NOMO-1 treated with dmso at 0.1 percent for 144 hours (cell line): ENCODE data around the gene GPS1.

ENCODE experiments used
- DNase-seq: peaks from one replicate; lab custom pipeline; 2025; ENCODE audit not compliant: unreplicated experiment; lab: John Stamatoyannopoulos, UW

The GPS1 gene

DNA sequence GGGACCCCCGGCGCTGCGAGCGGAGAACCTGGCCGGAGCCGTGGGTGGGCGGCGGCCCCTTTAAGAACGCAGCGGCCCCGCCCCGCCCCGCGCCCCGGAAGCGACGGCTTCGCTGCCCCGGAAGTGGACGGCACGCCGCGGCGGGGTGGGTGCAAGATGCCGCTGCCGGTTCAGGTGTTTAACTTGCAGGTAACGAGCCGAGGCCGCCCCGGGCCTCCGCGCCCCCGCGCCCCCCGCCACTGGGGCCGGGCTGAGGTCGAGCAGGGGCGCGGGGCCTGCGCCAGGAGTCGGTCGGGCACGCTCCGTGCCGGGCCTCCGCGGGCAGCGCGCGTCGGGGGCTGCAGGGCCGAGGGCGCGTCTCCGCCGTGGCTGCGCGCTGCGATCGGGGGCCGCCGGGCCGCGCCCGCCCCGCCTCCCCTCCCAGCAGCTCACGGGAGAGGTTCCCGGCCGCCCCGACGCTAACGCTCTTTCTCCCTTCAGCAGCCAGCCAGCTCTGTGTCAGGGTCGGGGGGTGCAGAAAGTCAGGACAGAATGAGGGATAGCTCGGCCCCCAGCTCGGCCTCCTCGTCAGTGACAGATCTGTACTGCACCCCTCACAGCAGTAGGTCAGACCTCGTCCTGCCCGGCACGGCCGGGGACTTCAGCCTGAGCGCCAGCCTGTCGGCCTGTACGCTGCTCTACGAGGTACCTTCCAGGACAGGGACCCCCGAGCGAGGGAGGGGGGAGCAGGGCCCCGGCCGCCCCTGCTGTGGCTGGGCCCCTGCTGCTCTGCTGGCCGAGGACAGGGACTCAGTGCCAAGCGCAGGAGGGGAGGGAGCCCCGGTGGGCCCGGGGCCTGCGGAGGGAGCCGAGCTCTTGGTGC, at the start of gene GPS1, which contains the start of gene RFNG:
TSS of gene GPS1 (plus strand) at position 123 of the 862 bp plus-strand sequence. CDS start at position 157, 34 bp downstream.
TSS of gene RFNG (minus strand) at position 36 of the 862 bp plus-strand sequence. CDS start 45 bp downstream, outside the sequence.
- DNase-seq: no peak

DNA sequence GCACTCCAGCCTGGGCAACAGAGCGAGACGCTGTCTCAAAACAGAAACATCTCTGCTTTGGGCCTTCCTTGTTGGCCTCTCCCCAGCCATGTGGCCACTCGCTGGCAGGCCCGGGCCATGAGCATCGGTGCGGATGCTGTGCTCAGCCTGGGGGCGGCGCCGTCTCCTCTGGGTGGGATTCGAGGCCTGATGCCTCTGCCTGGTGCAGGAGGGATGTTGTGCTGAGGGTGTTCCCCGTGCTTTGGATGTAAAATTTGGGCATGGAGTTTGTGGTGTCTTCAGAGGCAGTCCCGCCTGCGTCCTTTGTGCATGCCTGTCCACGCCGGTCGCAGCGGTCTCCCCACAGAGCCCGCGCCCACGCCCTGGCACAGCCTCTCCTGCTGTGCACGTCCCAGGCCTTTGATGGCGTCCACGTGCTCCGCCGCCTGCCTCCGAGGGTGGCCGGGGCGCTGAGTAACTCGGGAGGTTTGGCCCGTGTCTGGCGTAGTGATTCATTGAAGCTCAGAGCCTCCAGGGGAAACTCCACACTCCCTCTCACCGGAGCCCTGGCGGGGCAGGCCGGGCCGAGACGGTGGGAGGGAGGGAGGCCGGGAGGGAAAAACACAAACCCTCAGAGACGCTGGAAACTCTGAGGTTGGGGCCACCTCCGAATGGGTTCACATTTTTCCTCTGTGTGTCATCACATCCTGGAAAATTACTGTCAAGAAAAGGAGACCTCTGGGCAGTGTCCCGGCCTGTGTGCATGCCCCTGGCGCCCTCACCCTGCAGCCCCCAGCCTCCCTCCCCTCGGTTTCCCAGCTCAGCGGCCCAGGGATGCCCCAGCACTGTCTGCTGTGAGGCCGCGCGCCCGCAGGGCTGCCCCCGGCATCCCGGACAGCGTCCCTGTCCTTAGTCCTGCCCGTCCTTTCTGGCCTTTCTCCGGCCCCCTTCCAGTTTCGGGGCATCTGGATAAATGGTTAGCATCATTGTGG, 48.0 kb upstream of the GPS1 start:
- DNase-seq: no peak

DNA sequence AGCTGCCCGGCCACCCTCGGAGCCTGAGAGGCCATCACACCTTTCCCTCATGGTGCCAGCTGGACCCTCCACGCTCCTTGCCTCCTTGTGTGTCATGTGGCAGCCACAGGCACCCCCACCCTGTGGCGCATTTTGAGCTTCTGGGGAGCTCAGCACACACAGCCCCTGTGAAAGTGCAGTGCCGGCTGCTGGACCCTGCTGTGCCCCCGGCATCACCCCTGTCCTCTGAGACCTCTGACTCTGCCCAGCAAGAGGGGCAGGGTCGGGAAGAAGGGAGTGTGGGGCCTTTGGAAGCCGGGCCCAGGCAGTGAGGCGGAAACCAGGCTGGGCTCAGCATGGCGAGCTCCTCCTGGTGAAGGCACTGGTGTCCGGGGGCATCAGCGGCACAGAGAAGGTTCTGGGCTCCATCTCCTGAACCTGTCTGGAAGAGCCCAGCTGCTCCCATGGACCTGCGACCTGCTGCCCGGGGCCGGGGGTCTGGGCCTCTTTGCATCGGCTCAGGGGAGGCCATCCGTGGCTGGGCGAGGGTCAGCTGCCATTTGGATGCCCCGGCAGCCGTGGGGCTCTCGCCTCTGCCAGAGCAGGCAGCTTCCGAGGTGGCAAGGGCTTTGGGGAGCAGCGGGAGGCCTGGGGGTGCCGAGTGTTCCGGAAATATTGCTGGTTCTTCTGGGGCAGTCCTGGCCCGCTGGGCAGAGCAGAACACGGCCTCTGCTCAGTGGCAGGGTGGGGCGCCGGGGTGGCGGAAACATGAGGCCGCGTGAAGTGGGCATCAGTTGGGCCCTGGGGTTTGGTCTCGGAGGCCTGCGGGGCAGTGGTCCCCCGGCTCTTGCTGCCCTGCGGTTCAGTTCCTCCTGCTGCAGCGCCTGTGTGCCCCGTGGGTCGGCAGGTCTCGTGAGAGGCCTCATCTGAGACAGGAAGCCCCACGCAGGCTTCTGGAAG, 46.9 kb upstream of the GPS1 start:
- no peak for DNase-seq

DNA sequence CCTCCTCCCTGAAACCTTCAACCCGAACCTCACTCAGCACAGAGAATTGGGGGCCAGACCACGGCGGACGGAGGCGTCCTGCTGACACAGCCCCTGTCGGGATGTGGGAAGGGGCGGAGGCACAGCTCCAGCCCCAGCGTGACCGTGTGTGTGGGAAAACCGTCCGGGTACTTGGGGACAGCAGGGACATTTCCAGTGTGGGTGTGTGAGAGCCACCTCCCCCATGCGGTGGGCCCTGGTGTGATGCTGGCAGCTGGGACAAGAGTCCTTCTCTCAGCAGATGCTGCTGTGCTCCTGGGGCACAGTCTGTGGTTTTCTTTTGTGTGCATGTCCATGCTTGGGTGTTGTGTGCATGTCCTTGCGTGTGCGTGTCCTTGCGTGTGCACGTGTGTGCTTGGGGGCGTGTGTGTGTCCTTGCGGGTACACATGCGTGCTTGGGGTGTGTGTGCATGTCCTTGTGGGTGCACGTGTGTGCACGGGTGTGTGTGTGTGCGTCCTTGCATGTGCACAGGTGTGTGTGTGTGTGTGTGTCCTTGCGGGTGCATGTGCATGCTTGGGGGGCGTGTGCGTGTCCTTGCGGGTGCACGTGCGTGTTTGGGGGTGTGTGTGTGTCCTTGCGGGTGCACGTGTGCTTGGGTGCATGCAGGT, 45.9 kb upstream of the GPS1 start:
- DNase-seq: no peak

DNA sequence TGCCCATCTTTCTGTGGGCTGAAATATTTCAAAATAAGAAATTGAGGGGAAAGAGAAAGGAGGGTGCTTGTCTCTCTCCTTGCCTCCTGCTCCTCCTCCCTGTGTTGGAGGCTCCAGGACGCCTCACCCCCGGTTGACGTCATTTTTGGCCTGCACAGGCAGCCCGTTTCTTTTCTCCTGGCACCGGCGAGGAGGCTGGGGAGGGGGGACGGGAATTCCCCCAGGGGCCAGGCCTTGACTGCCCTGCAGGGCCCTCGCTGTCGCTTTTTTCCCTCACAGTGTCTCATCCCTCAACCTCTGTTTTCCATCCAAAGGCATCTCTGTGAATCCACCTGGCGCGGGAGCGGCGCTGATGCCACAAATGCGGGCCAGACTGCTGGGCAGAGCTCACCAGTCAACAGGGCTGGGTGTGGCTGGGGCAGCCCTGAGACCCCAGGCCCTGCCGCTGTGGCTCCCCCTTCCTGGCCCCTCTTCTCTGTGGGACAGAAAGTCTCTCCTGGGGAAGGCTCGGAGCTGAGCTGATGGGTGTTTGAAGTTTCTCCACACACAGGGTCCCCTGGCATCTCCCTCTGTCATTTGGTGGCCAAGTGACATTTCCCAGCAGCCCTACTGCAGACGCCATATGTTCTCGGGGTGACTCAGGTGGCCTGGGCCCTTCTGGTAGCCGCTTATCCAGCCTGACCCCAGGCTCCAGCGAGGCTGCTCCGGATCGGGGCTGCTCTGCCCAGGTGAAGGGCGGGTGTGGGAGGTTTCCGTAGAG, 45.0 kb upstream of the GPS1 start:
- DNase-seq: no peak

DNA sequence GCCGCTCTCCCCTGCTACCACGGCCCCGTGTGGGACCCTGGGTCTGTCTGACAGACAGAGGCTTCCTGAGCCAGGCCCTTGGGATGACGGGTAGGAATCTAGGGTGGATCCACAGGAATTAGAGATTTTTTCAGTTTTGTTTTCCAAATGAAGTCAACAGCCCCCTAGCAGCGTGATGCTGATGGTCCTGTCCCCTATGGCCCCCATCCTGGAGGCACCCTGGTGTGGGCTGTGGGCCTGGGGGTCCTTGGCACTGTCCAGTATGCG, 44.5 kb upstream of the GPS1 start:
- no peak for DNase-seq

DNA sequence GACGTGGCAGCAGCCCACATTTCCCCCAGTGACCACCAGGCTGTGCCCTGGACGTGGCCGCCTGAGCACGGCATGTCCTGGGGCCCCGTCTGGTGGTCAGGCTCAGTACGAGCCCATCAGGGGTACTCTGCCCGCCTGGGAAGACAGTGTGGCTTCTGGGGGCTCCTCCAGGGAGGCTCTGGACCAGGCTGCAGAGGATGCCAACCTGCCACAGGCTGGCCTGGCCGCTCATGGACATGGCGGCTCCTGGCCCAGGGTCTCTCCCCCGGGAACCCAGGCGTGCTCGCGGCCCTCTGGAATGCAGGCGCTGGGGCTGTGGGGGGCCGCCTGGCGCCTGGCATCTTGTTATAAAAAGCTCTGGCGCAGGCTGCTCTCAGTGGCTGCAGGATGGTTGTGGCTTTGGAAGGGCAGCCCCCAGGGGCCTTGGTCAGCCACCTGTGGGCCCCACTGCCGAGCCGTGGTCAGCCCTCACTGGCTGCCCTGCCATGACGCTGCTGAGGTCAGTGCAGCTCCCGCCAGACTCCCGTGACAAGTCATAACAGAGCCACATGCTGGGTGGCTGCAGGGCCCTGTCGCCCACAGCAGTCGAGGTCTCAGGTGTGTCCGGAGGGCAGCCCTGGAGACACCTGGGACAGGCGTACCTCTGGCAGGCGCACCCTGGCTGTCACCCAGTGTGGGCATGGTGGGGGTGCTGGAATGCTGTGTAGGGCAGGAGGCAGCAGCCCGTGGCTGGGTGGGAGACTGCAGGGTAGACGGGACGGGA, 44.0 kb upstream of the GPS1 start:
- DNase-seq: no peak

DNA sequence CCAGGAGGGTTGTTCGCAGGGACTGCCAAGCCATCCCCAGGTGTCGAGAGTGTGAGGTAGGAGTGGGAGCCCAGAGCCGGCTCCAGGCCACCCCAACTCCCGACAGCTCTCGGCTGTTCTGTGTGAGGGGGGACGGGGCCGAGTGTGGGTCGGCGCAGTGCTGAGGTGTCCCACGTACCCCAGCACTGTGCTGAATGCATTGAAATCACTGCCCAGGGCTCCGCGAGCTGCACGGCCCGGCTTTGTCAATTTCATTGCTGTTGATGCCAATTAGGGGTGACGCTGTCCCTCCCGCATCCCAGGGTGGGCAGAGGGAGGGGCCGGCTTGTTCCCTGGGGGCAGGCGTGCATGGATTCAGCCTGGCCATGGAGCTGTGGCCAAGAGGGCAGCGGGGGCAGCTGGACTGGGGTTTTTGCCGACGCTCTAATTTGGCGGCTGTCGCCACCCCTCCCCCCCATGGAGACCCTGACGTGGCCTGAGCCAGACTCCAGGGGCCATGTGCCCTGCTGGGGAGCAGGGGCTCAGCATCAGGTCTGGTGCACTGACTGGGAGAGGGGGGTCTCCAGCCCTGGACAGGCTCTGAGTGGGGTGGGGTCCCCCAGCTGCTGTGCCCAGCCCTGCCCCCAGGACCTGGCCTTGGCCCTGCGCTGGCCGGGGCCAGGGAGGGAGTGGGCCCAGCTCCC, 43.3 kb upstream of the GPS1 start:
- DNase-seq: no peak

DNA sequence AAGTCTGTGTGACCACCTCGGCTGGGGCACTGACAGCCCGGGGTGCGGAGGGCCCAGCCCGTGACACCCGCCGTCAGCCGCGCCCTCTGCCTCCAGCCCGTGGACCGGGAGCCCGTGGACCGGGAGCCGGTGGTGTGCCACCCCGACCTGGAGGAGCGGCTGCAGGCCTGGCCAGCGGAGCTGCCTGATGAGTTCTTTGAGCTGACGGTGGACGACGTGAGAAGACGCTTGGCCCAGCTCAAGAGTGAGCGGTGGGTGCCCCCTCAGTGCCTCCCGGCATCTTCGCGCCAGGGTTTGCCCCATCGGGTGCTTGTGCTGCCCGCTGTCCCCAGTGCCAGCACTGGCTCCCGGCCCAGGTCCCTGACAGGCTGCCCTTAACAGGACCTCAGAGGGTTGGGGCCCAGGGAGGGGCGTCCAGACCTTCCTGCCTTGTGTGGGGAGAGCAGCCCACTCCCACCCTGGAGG, 42.7 kb upstream of the GPS1 start:
- no peak for DNase-seq

DNA sequence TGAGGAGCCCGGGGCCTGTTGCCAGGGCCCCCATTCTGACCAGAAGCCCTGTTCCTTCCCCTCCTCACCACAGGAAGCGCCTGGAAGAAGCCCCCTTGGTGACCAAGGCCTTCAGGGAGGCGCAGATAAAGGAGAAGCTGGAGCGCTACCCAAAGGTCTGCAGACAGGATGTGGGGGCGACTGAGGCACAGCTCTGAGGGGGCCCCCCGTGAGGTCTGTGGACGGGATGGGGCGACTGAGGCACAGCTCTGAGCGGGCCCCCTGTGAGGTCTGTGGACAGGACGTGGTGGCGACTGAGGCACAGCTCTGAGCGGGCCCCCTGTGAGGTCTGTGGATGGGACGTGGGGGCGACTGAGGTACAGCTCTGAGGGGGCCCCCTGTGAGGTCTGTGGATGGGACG, 42.3 kb upstream of the GPS1 start:
- no peak for DNase-seq

DNA sequence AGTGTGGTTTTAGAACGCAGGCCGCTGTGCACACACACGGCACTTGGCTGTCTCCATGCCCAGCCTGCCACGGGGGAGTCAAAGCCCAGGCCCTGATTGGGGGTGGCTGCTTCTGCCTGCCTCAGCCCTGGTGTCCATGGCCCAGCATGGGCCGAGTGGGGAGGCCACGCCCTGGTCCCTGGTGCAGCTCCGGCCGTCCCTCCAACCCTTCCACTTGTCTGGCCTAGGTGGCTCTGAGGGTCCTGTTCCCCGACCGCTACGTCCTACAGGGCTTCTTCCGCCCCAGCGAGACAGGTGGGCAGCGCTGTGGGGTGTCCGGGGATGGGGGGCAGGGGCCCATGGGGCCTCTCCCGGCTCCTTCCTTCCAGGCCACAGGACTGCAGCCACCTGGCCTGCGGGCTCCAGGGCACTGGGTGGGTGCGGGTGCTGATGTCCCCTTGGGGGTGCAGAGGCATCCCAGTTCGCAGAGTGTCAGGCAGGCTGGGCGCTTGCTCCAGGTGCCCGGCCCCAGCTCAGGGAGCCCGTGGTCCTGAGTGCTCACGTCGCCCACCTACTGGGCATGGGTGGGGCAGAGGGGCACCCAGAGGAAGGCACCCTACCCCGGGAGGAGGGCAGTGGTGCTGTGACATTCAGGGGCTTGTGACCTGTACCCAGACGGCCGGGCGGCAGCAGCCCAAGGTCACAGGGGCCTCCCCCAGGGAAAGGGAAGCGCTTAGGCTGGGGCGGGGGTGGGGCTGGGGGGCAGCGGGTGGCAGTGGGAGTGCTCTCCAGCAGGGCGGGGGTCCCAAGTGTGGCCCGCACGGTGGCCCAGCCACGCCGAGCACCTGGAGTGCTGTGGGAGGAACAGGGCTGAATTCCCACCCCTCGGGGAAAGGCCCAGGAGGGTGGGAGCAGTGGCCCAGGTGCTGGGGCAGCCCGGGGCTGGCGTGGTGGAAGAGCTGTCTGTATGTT, 40.8 kb upstream of the GPS1 start:
- DNase-seq: no peak

DNA sequence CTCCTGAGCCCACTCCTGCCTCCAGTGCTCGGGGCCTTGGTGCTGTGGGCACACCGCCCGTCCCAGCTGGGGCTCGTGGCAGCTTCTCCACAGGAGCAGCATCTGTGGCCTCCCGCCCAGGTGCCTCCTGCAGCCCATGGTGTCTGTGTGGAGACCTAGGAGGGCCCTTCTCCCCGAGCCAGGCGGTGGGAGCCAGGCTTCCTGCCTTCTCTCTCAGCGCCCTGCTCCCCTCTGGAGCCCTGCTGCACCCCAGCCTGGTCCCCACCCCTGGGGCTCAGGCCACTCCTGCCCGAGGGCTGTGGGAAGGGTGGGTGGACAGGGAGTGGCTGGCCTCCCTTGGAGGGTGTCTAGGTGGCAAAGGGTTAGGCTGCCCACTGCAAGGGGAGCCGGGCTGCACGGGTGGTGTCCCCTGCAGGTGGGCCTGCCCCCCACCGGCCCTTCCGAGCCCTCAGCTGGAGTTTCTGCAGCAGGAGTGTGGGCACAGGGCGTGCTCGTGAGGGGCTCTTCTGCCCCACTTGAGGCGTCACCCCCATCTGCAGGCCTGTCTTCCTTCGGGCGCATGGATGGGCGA, 40.0 kb upstream of the GPS1 start:
- no peak for DNase-seq

DNA sequence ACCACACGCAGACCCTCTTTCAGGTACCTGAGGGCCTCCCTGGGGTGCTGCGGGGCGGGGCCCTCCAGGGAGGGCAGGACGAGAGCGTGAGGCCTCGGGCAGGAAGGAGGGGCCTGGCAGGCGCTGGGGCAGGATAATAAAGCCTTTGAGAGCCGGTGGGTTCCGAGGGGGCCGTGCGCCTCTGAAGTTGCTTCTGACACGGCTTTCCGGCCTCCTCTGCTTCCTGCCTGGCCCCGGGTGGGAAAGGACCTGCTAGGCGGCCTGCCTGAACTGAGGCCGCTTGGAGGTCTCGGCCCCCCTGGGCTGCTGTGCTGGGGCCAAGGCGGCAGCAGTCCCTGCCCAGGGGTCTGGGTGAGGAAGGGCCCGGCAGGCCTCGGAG, 39.4 kb upstream of the GPS1 start:
- DNase-seq: no peak

DNA sequence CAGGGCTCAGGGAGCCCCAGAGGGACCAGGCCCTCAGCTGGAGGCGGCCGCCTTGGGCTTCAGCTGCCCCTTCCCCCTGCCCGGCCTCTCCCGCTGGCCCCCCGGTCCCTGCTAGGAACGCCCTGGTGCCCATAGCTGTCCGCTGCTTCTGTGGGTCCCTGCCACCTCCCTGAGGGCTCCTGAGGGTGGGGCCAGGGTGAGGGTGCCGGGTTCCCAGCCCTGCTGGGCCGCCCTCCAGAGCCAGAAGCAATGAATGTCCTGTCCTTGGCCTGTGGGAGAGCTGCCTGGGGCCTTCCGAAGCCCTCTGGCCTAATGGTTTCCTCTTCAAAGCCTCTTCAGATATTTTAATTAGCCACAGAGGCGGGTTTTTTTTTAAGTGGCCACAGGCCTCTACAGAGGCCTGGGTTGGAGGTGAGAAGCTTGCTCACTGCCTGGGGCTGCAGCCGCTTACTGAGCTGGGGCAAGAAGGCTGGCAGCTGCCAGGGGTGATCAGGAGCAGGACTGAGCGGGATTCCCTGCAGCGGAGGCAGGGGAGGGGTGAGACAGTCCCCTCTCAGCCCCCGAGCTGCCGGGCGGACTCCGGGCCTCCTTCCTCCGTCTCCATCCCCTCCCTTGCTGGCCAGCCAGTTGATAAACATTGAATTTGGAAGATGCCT, 38.9 kb upstream of the GPS1 start:
- DNase-seq: no peak

DNA sequence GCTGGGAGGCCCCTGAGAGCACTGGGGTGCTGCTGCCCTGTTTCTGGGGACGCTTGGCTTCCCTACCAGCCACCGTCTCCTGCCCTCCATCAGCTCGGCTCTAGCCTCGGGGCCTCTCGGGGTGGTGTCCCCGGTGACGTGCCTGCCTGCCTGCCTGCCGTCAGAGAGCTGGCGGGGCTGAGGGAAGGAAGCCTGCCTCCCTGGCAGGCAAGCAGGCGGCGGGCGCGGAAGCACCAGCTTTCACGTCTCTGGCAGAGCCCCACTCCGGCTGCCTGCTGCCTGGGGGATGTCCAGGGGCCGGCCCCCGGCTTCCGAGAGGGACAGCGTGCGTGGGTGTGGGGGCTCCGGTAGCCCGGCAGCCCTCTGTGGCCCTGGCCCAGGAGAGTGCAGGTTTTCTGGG, 38.4 kb upstream of the GPS1 start:
- DNase-seq: no peak

DNA sequence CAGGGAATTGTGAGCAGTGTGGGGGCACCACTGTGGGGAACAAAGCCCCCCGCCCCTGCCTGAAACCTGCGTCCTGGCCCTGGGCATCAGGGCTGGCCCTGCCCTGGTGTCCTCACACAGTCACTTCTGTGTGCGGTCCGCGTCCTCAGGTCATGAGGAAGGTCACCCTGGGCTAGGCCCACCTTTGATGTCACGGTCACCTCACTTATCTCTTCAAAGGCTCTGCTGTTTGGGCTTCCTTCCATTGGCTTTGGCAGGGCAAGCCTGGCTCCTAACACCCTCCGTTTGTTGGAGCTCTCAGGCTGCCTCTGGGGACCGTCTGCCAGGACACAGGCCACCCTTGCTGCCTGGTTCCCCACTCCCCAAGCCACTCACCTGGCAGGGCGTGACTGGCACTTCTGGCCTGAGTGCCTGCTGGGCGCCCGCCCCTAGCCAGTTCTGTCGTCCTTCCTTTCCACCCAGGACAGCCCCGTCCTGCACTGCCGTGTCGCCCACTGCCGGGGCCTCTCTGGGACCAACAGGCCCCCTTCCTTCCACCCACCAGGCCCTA, 37.9 kb upstream of the GPS1 start:
- no peak for DNase-seq
